ENCODE results near the gene VEGFC.

Gene VEGFC

DNA sequence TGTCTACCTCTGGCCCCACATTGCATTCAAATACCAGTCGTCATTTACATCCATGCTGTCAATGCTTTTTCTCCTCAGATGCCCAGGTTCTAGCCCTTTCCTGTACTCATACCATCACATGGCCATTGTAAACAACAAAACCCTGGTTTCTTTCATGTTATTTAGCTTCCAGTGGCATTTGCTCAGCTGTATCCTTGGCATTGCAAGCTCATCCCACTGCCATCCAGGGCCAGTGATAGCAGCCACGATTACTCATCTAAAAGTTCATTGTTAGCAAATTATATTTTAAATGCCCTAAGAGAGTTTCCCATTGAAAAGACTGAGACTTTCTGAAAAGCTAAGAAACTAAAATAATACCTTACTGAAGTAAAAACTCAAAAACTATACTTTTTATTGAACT lies 34.0 kb downstream of the VEGFC start:
- DNase-seq, result no peak

DNA sequence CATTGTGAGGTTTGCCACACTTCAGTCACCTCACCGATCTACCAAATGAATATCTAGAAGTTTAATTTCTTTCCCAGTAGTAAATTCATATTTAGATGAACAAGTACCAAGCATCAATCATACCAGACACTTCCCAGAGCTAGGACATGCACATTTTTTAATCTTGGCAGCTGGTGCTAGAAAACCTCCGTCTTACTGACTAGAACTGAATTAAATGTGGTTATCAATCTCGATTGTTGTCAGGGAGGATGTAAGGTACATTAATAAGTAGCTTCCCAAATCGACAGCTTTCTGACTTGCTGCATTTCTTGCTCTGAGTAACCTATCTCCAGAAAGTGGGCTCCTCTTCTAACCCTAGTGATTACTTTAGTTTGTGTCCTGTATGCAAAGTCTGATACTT lies 34.4 kb downstream of the VEGFC start:
- no peak for DNase-seq

DNA sequence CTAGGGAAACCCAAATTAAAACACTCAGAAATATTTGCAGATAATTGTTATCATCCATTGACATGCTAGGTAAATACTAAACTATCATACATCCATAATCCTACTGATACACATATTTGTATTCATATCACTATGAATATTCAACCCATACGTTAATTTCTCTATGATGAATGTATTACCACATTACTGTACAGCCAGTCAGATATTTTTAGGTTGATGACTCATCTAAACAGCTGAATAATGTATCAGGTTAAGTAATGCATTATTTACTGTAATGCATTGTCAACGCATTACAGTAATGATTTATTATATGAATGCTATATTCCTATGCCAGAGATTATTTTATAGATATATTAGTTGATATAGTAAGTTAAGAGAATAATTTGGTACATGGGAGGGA lies 37.1 kb downstream of the VEGFC start:
- no peak for DNase-seq

DNA sequence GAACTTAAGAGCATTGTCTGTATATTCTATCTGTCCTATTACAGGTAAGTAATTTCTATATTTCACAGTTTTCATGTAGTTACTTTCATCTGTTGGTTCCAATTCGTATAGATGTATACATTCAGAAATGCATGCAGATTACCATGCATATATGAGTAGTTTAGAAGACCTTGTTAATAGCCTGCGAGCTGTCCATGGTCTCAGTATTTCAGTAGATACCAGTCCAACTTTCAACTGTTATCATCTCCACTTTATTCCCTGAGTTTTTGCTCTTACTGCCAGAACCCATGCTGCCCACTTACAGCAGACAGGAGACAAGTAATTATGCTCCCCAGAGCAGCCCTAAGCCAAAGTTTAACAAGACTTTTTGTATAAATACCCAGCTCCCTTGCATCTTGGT lies 37.7 kb downstream of the VEGFC start:
- no peak for DNase-seq

DNA sequence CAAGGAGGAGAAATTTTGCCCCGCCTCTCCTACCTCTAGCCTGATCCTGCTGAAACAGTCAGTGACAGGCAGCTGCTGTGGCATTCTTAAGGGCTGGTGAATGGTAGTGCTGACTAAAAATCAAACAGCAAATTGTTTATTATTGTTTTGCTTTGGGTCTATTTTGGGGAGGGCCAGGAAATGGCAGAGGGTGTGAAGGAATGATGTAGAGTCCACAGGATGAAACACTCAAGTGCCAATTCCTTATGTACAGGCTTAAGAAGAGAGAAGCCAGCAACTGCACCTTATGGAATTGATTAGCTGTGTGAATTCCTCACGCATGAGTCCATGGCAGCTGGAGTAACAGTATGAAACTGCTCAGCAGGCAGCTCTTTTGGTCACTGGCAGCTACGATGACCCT lies 39.7 kb downstream of the VEGFC start:
- DNase-seq, result no peak

DNA sequence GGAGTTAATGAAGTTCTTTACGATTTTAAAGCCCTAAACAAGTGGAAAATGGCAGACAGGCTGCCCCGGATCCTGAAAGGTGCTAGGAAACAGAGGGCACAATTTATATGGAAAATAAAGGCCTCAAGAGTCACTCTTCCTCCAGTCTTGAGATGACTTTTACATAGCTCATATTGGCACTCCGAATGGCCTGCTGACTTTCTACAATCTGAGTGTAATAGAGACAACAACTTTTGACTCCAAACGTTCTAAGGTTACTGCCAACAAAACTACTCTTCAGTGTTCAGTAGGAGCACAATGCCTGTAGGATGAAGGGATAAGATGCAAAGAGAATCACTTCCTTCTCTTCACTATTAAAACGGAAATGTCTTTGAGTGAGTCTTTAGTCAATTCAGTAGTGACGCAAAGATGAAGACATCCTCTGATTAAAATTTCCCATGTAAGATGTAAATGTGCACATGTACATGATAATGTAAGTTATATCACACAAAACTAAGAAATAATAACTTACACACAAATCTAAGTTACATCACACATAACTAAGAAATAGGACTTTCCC lies 40.5 kb downstream of the VEGFC start:
- no peak for DNase-seq

DNA sequence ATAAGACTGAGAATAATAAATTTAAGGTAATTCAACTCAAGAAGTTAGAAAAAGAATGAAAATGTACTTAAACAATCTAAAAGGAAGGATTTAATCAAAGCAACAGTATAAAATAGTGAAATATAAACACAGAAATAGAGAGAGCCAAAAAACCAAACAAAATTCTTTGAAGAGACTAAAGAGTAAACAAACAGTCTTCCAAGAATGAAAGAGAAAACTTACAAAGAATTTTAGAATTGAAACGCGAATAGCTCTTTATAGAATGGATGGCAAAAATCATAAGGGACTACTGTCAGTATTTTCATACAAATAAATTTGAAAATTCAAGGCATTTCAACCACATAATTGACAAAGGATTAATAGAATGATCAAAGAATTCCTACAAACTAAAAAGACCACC lies 41.7 kb downstream of the VEGFC start:
- no peak for DNase-seq

DNA sequence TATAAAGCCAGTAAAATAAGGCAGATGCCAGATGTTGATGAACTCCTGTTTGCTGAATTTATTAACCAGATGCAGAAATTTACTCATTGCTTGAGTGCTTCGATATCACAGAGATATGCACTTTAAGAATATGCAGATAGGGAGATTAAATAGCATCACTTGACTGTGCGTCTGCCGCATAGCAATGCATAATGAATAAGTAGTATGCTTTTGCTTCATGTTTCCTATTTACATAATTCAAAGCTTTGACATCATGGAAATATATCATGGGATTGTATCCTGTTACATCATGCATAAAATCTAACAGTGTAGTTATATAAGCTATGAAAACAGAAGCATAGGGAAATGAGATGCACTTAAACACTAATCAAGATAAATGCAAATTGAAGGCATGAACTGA lies 45.9 kb downstream of the VEGFC start:
- no peak for DNase-seq

DNA sequence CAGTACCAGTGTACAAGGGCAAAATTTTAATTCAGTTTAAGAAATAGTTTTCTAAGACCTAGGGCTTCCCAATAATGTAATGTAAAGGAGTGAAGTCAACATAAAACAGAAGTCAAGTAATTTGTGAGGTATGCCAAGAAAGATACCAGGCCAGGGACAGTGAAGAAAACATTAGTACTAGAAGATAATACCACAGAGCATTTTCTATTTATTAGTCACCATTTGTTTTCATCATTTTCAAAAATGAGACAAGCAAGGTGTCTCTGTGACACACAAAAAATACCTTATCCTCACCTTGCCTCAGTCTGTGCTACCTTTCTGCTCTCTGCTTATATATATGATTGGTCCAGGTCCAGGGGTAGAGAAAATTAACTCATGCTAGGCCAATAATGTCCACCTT lies 46.8 kb downstream of the VEGFC start:
- no peak for DNase-seq

DNA sequence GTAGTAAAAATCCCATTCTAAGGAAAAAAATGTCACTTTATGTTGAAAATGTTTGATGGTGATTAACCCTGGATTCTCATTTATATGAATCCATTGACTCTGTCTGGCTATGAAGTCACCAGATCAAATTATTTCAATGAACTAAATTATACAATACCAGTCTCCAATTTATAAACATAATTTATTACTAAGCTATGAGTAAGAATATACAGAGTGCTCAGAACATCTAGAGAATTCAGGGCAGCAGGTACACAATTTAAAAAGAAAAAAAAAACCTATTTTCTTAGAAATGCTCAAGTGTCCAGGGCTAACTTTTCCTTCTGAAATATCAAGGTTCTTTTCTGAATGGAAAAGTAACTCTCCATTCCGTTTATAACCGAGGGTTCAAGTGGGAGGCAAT lies 48.6 kb downstream of the VEGFC start:
- no peak for DNase-seq

DNA sequence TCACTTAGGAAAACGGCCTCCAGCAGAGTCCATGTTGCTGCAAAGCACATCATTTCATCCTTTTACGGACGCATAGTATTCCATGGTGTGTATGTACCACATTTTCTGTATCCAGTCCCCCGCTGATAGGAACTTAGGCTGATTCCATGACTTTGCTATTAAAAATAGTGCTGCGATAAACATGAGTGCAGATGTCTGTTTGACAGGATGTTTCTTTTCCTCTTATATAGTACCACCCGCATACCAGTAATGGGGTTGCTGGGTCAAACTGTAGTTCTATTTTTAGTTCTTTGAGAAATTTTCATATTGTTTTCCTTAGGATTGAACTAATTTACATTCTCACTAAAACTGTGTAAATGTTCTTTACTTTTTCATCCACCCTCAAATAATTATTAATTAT lies 50.5 kb downstream of the VEGFC start:
- DNase-seq, result no peak

DNA sequence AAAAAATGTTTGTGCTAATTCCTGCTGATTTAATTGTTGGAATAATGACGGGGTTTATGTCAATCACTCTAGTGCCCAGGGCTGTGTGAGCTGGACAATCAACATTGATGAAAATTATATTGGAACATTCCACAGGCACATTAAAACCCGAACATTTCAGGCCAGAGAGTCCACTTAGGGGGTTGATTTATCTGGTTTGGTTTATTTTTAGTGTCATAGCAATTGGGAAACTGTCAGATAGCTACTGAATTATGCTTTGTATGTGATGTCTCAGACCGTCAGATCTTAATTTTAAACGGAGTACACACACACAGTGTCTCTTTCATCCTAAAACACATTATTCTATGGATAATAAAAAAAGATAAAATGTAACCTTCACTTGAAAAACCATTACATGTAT lies 51.5 kb downstream of the VEGFC start:
- DNase-seq, result no peak

DNA sequence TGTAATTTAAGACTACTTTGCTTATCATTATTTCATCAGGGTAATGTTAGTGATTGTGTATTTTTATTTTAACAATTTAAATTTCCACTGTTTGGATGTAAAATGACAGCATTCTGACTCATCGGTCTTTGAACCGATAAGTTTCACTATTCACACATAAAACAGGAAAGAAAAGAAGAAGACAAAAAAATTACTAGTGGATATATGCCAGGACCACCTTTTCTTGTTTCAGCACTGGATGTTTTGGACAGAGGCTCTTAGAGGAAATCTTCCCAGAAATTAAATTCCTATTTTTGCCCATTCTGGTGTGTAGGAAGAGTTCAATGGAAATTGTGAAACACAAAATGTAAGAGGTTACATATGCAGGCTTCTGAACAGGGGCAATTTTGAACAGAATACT lies 57.4 kb downstream of the VEGFC start:
- no peak for DNase-seq

DNA sequence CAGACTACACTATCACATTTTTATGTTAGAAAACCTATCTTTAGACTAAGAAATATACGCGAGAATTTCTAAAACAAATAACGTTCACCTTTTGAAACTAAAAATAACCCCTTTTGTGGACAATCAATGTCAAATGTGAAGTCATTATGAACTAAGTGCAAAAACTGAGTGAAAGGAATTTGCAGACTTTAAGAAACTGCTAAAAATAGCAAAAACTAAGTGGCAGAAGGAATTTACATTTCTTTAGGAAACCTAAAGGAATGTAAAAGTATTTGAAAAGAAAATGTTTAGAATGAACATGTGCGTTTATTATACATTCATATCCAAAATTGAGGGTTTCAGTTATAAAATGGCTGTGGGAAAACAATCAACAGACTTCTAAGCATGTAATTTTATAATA lies 58.3 kb downstream of the VEGFC start:
- no peak for DNase-seq

DNA sequence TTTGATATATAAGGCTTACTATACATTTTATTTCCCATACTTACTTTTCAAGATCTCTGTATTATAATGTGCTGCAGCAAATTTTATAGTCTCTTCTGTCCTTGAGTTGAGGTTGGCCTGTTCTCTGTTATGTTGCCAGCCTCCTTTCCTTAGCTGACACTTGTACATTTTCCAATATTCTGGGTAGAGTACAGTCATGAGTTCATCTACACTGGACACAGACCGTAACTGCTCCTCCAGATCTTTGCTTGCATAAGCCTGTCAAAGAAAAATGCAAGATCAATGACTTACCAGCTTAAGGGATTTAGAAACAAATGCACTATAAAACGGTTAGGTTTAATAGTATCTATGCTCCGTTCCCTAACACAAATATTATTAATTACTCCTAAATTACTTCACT lies 63.2 kb downstream of the VEGFC start:
- DNase-seq, result no peak

DNA sequence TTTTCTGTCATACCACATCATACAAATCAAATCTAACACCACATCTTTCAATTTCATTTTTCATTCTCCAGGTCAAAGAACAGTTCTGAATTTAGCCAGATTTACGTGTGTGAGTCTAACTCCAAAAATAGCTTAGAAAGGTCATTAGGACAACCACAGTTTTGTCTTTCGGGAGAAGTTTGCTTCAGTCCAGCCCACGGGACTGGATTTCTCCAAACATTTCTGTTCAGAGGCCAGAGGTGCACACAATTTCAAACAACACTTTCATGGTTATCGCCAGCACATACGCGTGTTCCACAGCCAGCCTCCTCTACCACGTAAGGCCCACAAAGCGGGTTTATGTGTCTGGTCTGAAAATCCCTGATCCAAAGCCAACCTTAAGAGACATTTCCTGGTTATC lies 65.9 kb downstream of the VEGFC start:
- no peak for DNase-seq

DNA sequence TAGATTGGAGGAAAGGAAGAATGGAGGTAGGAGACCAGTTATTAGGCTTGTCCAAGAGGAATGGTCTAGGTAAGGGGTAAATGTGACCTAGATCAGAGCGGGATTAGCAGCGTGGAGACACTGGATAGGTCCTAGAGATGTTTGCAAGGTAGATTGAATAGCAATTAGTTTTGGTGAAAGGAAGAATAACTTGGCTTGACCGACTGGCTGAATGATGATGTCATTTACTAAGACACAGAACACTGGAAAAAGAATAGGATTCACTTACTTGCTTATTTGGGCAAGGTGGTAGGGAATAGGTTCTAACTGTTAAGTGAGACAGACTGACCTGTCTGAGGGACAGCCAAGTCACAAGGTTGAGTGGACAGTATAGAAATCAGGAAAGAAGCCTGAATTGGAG lies 71.3 kb downstream of the VEGFC start:
- DNase-seq, result no peak

DNA sequence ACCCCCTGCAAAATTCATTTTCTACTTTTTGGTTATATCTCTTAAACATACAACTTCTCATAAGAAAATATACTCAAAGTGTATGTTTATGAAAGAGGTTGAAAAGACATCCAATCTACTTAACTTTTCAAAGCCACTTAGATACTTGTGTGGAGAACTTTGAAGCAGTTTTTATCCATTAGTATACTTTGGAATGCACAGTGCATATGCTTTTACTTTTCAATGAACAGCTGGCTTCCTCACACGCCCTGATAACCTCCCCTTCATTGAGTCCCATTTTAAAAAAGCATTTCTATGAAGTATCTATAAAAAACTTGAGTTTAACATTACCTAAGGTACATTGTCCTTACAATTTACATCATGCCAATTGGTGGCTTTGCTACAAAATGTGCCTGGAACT lies 73.8 kb downstream of the VEGFC start:
- DNase-seq, result no peak

DNA sequence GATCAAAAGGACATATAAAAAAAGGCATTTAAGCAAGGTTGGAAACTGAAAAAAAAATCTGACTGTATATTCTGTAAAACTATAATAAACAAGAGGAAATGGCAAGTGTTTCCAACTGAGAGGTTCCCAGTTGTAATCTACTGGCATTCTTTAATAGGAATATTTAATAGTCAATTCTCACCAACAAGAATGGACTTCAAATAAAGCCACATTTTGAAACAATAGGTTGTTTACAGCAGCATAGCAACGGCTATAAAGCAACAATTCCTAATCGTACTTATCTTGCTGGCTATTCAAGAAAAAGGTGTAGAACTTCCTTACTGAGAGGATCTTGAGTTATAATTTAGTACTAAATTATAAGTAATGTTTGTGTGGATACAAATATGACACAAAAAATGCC lies 75.5 kb downstream of the VEGFC start:
- DNase-seq, result no peak

DNA sequence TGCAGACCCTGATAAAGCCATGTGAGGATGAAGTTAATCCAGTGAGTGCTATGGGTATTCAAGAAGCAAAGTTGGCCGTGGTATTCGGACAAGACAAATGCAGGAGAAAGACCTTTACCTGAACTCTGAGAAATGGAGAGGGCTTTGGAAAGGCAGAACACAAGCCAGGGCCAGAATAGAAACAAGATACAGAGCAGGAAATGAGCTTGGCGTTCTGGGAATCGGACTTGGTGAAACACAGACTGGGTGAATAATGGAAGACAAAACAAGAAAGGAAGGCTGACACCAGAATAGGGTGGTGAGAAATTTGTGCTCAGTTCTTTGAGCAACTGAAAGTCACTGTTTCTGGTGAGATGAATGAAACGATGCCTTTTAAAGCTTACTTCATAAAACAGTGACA lies 83.3 kb downstream of the VEGFC start:
- DNase-seq, result no peak

DNA sequence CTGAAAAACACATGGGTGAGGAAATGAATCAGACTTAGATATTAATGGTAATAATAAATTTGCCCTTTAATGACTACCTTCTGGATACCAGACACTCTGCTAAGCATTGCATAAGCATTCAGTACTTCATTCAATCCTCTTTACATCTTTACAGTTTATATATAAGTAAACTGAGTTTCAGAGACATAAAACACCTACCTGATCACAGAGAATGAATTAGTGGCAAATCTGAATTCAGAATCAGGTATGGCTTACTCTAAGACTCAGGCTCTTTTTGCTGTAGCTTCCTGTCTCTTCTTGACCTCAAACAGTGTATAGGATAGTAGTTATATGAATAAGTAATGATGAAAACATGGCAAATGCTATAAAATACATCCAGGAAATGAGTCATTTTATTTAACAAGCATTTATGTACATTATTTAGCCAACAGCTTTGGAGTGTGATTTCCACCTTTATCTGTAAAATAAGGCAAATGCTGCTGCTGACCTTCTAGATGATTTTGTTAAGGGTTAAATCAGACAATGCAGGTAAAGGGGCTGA lies 83.9 kb downstream of the VEGFC start:
- DNase-seq, result no peak

DNA sequence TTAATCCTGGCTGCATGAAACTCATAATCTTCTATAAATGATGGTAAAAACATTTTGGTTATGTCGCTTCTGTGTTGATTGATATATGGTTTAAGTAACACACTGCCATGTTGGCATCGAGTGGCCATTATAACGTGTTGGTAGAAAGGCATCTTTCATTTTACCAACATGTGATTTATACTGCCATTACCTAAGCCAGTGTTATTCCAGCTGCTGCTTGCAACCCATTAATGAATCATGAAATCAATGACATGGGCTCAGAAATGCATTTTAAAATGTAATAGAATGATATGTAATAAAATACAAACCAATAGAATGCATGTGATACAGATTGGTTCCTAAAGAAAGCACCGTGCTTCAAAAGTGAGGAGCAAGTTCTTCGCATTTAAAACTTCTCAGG lies 102.0 kb downstream of the VEGFC start:
- no peak for DNase-seq

DNA sequence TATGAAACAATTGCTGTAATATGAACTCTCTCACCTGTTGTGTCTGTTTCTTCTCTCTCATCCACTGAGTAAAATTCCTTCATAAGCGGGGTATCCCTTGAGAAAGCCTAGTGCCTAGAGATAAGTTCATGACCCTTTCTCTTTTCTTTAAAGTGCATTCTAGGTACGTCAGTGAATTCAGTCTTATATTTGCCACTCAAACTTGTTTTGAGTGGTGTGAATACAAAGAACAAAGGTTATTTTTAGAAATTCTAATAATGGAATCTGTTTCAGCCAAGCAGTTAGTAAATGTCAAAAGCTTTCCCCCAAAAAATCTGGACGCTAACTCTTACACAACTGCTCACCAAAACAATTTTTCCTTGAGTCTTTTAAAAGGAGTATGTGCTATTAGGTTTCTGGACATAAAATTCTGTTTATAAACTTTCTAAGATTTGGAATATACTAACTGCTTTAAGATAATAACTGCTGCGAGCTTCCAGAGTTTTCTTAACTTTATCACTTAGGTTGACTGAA lies 112.0 kb downstream of the VEGFC start:
- DNase-seq, result no peak

DNA sequence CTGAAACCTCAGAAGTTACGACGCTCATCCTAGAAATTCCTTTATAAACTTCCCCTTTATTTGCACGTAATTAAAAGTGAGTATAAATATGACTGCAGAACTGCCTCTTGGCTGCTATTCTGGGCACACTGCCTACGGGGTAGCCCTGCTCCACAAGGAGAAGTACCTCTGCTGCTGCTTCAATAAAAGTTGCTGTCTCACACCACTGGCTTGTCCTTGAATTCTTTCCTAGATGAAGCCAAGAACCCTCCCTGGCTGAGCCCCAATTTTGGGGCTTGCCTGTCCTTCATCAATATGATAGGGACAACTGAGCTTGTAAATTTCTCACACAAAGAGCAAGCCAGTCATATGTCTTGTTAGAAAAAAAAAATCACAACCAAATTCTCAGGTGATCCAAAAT lies 115.8 kb downstream of the VEGFC start:
- no peak for DNase-seq

DNA sequence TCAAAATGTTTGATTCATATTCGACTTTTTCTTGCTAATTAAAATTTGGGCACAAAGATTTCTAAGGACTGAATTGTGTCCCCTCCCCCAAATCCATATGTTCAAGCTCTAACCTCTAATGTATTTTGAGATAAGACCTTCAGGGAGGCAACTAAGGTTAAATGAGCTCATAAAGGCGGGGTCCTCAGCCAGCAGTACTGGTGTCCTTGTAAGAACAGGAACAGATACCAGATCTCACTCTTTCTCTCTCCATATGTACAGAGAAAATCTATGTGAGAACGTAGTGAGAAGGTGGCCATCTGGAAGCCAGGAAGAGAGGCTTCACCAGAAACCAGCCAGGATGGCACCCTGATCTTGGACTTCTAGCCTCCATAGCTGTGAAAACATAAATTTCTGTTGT lies 116.9 kb downstream of the VEGFC start:
- no peak for DNase-seq

DNA sequence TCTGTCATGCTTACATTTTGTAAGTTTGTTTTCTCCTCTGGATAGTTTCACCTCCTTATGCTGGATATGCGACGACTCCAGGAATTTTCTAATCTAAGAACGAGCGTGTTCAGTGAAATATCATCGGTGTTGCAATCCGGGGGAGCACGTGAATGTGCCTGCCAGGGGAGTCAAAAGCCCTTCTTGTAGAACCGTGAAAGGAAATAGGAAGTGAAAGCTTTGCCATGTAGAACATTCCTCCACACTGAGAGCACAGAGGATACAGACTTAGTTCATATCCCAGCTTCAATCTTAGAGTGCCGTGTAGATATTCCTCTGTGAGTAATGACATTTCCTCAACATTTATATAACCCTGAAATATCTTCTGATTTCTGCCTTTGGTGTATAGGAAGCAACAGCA lies 121.2 kb downstream of the VEGFC start:
- DNase-seq, result no peak

Data from KG1 (cell line).